Islet of Langerhans (tissue), 1 donor: Measurements from ENCODE around the gene ZNF407.
"Not testable (repeated sequence)": the region's sequence is repeated elsewhere in the genome, so short reads cannot be mapped to it uniquely, and the experiment has no call there.

Experiments used
- FAIRE-seq: peaks from one replicate; lab custom pipeline; 2011; peaks lifted over from hg19 to GRCh38; lab: Jason Lieb, UNC

ZNF407 gene

GRCh38 chr18:75074196-75075015 lies 476.7 kb downstream of the ZNF407 start:
- no peak for FAIRE-seq

GRCh38 chr18:75075016-75075305 lies 477.3 kb downstream of the ZNF407 start:
- no peak for FAIRE-seq

- no peak for FAIRE-seq
Measured at GRCh38 chr18:75075429-75075841, 477.8 kb downstream of the ZNF407 start.

- no peak for FAIRE-seq
Measured at GRCh38 chr18:75076286-75076685, 478.6 kb downstream of the ZNF407 start.

- FAIRE-seq, result no peak
Measured at GRCh38 chr18:75081486-75081885, 483.8 kb downstream of the ZNF407 start.

- no peak for FAIRE-seq
Measured at GRCh38 chr18:75083131-75083530, 485.5 kb downstream of the ZNF407 start.

GRCh38 chr18:75083761-75084160 lies 486.1 kb downstream of the ZNF407 start:
- no peak for FAIRE-seq

- not testable (repeated sequence) for FAIRE-seq
Measured at GRCh38 chr18:75085676-75086075, 488.0 kb downstream of the ZNF407 start.

GRCh38 chr18:75086494-75087034 lies 488.9 kb downstream of the ZNF407 start:
- no peak for FAIRE-seq

GRCh38 chr18:75087119-75088020 lies 489.7 kb downstream of the ZNF407 start:
- FAIRE-seq, result no peak

GRCh38 chr18:75088021-75088506 lies 490.4 kb downstream of the ZNF407 start:
- no peak for FAIRE-seq

- no peak for FAIRE-seq
Measured at GRCh38 chr18:75088622-75089211, 491.0 kb downstream of the ZNF407 start.

- no peak for FAIRE-seq
Measured at GRCh38 chr18:75089748-75090327, 492.2 kb downstream of the ZNF407 start.

GRCh38 chr18:75090336-75090735 lies 492.7 kb downstream of the ZNF407 start:
- FAIRE-seq, result no peak

GRCh38 chr18:75097491-75098225 lies 500.0 kb downstream of the ZNF407 start:
- FAIRE-seq, result no peak

GRCh38 chr18:75100832-75101630 lies 503.4 kb downstream of the ZNF407 start:
- FAIRE-seq, result no peak

GRCh38 chr18:75101916-75102315 lies 504.2 kb downstream of the ZNF407 start:
- FAIRE-seq, result no peak

- FAIRE-seq, result not testable (repeated sequence)
Measured at GRCh38 chr18:75104029-75104428, 506.4 kb downstream of the ZNF407 start.

- FAIRE-seq, result no peak
Measured at GRCh38 chr18:75104483-75104882, 506.8 kb downstream of the ZNF407 start.

GRCh38 chr18:75105551-75106254 lies 508.0 kb downstream of the ZNF407 start:
- no peak for FAIRE-seq
